Measurements from ENCODE around the gene PPP1CC. TPM values are rescaled to one million over a fixed set of nuclear protein-coding genes. Genes with fewer than 3 reads are reported as not detected.

The PPP1CC gene
- total RNA-seq, 2 donors from 2014 or later = 40.2 to 83.0 TPM

- Histone ChIP-seq H3K27me3 (no peaks in the 10 kb centered on the region), H3K4me1 (peaks cover 44% of the 10 kb centered on the region), H3K36me3 (replicated peaks in 1 of 2; ENCODE audit: insufficient read depth in 1 of 2, low read depth in 2 of 2) (peaks cover 0 to 15% of the 10 kb centered on the region in 2 donors), H3K4me3 (no peak overlapping the region), H3K9me3 (no peaks in the 10 kb centered on the region), H3K27ac (peak overlapping the region in 2 of 4 donors; percentile 1 to 20)
- WGBS, 2 donors = 28 to 29% methylated on average over 5 of the region's 5 CpGs
- peak in 1 of 4 donors; percentile 30 for DNase-seq
- intact Hi-C loops (cut with DNase I) = no loop called here
- no peak for ATAC-seq
- TF ChIP-seq POLR2A (IDR thresholded peaks at IDR 0.05) = no peak
Measured at GRCh38 chr12:110733089-110733715, 9.5 kb downstream of the PPP1CC start.

GRCh38 chr12:110732572-110732971, 10.1 kb downstream of the PPP1CC start:
- 19 to 24% methylated on average over 3 of the region's 3 CpGs for WGBS, 2 donors
- DNase-seq = no peak
- peaks cover 0 to 15% of the 10 kb centered on the region in 2 donors for H3K36me3 ChIP-seq (replicated peaks in 1 of 2; ENCODE audit: insufficient read depth in 1 of 2, low read depth in 2 of 2)
- H3K27ac ChIP-seq = no peak overlapping the region
- H3K9me3 ChIP-seq = no peaks in the 10 kb centered on the region
- no peak for TF ChIP-seq POLR2A (IDR thresholded peaks at IDR 0.05)
- TF ChIP-seq CTCF (IDR thresholded peaks at IDR 0.05) = no peak
- ATAC-seq = no peak
- no peak overlapping the region for H3K4me3 ChIP-seq
- intact Hi-C loops (cut with DNase I) = no loop called here
- H3K4me1 ChIP-seq = peaks cover 40% of the 10 kb centered on the region
- H3K27me3 ChIP-seq = no peaks in the 10 kb centered on the region

GRCh38 chr12:110731479-110731878, 11.2 kb downstream of the PPP1CC start:
- no peak overlapping the region for H3K27ac ChIP-seq
- no peaks in the 10 kb centered on the region for H3K9me3 ChIP-seq
- TF ChIP-seq CTCF (IDR thresholded peaks at IDR 0.05) = no peak
- no peak for TF ChIP-seq POLR2A (IDR thresholded peaks at IDR 0.05)
- WGBS, 2 donors = 34 to 46% methylated on average over 2 of the region's 2 CpGs
- peaks cover 0 to 17% of the 10 kb centered on the region in 2 donors for H3K36me3 ChIP-seq (replicated peaks in 1 of 2; ENCODE audit: insufficient read depth in 1 of 2, low read depth in 2 of 2)
- H3K4me3 ChIP-seq = no peak overlapping the region
- no peak for DNase-seq
- no peak for ATAC-seq
- H3K27me3 ChIP-seq = no peaks in the 10 kb centered on the region
- peaks cover 38% of the 10 kb centered on the region for H3K4me1 ChIP-seq
- intact Hi-C loops (cut with DNase I) = no loop called here

GRCh38 chr12:110728628-110729027, 14.1 kb downstream of the PPP1CC start:
- H3K27me3 ChIP-seq = no peaks in the 10 kb centered on the region
- no peak overlapping the region for H3K4me3 ChIP-seq
- H3K4me1 ChIP-seq = peaks cover 27% of the 10 kb centered on the region
- no peak for TF ChIP-seq CTCF (IDR thresholded peaks at IDR 0.05)
- no peak for TF ChIP-seq POLR2A (IDR thresholded peaks at IDR 0.05)
- H3K9me3 ChIP-seq = no peaks in the 10 kb centered on the region
- peaks cover 0 to 24% of the 10 kb centered on the region in 2 donors for H3K36me3 ChIP-seq (replicated peaks in 1 of 2; ENCODE audit: insufficient read depth in 1 of 2, low read depth in 2 of 2)
- 93 to 100% methylated on average over 1 of the region's 1 CpG for WGBS, 2 donors
- no peak for DNase-seq
- no peak for ATAC-seq
- no peak overlapping the region for H3K27ac ChIP-seq
- intact Hi-C loops (cut with DNase I) = no loop called here

GRCh38 chr12:110726708-110727369, 15.9 kb downstream of the PPP1CC start:
- intact Hi-C loops (cut with DNase I) = no loop called here
- Histone ChIP-seq H3K4me3 (no peak overlapping the region), H3K27ac (no peak overlapping the region), H3K36me3 (replicated peaks in 1 of 2; ENCODE audit: insufficient read depth in 1 of 2, low read depth in 2 of 2) (peaks cover 0 to 32% of the 10 kb centered on the region in 2 donors), H3K27me3 (no peaks in the 10 kb centered on the region), H3K9me3 (no peaks in the 10 kb centered on the region), H3K4me1 (peaks cover 11% of the 10 kb centered on the region)
- ATAC-seq (no peak), DNase-seq (no peak)
- WGBS, 2 donors = 85 to 91% methylated on average over 9 of the region's 9 CpGs
- TF ChIP-seq POLR2A (IDR thresholded peaks at IDR 0.05) (no peak), CTCF (IDR thresholded peaks at IDR 0.05) (no peak)

All from body of pancreas (tissue), 4 donors.